PFSK-1 (cell line): Measurements from ENCODE around the gene LGALS7B.

ENCODE experiments used
- FOXP2 ChIP-seq: optimal IDR thresholded peaks from 2 replicates; pipeline ENCODE3; 2011; ENCODE audit warnings: borderline replicate concordance, control low read depth, inconsistent platforms; ENCODE audit not compliant: insufficient read depth; ENCODE audit errors: extremely low read length, extremely low read depth
- SIN3A ChIP-seq: IDR thresholded peaks from 2 replicates; pipeline ENCODE4 v1.6.1; 2012; ENCODE audit warnings: mild to moderate bottlenecking, low read length, moderate library complexity, borderline replicate concordance; ENCODE audit not compliant: insufficient read depth
- TAF1 ChIP-seq: IDR thresholded peaks from 2 replicates; pipeline ENCODE4 v1.6.1; 2012; ENCODE audit warnings: low read length, control low read depth, borderline replicate concordance; ENCODE audit not compliant: insufficient read depth
- TF ChIP-seq, protein P1 (sequence below), 2 experiments: IDR thresholded peaks; 2 replicates each; pipeline versions ENCODE4 v1.6.1 to v1.8.0; 2011 to 2012; ENCODE audit warnings: low read depth in 2 of 2, low read length in 2 of 2, control low read depth in 1 of 2, inconsistent platforms in 1 of 2, mild to moderate bottlenecking in 1 of 2, moderate library complexity in 1 of 2; ENCODE audit not compliant: insufficient read depth in 1 of 2

- TF ChIP-seq TAF1: no peak
- TF ChIP-seq, protein P1, sequence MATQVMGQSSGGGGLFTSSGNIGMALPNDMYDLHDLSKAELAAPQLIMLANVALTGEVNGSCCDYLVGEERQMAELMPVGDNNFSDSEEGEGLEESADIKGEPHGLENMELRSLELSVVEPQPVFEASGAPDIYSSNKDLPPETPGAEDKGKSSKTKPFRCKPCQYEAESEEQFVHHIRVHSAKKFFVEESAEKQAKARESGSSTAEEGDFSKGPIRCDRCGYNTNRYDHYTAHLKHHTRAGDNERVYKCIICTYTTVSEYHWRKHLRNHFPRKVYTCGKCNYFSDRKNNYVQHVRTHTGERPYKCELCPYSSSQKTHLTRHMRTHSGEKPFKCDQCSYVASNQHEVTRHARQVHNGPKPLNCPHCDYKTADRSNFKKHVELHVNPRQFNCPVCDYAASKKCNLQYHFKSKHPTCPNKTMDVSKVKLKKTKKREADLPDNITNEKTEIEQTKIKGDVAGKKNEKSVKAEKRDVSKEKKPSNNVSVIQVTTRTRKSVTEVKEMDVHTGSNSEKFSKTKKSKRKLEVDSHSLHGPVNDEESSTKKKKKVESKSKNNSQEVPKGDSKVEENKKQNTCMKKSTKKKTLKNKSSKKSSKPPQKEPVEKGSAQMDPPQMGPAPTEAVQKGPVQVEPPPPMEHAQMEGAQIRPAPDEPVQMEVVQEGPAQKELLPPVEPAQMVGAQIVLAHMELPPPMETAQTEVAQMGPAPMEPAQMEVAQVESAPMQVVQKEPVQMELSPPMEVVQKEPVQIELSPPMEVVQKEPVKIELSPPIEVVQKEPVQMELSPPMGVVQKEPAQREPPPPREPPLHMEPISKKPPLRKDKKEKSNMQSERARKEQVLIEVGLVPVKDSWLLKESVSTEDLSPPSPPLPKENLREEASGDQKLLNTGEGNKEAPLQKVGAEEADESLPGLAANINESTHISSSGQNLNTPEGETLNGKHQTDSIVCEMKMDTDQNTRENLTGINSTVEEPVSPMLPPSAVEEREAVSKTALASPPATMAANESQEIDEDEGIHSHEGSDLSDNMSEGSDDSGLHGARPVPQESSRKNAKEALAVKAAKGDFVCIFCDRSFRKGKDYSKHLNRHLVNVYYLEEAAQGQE (IDR thresholded peaks at IDR 0.05; ENCODE audit: insufficient read depth in 1 of 2, low read depth in 2 of 2, low read length in 2 of 2): no peak
- TF ChIP-seq FOXP2: no peak
- no peak for TF ChIP-seq SIN3A
These were observed 26.3 kb downstream of the LGALS7B start for GRCh38 chr19:38815059-38816001.
